GM15510 (cell line): ENCODE data around the gene ZBTB9.

Experiments
- POLR2A ChIP-seq: IDR thresholded peaks from 3 replicates; pipeline ENCODE4 v1.6.1; 2011; ENCODE audit warnings: borderline replicate concordance; ENCODE audit not compliant: insufficient read length; ENCODE audit errors: extremely low read depth

ZBTB9 gene

GRCh38 chr6:33415831-33416230 lies 38.5 kb upstream of the ZBTB9 start:
- TF ChIP-seq POLR2A, result no peak

GRCh38 chr6:33416386-33417127 lies 37.8 kb upstream of the ZBTB9 start:
- peak; percentile 49 for TF ChIP-seq POLR2A

- peak; percentile 11 for TF ChIP-seq POLR2A
These were observed 37.1 kb upstream of the ZBTB9 start for GRCh38 chr6:33417128-33417902.

GRCh38 chr6:33417903-33418689 lies 36.3 kb upstream of the ZBTB9 start, which contains the start of gene CUTA:
Gene CUTA, minus strand, starts transcription at chr6:33418107. Its CDS starts 107 bp downstream, at chr6:33418000.
- TF ChIP-seq POLR2A, result peak; percentile 62

- TF ChIP-seq POLR2A, result no peak
These were observed 35.6 kb upstream of the ZBTB9 start for GRCh38 chr6:33418690-33419291.

GRCh38 chr6:33419580-33420490 lies 34.5 kb upstream of the ZBTB9 start, which contains the start of gene SYNGAP1:
Gene SYNGAP1, plus strand, starts transcription at chr6:33420065. Its CDS starts 200 bp downstream, at chr6:33420265.
- no peak for TF ChIP-seq POLR2A

GRCh38 chr6:33420491-33421343 lies 33.7 kb upstream of the ZBTB9 start:
- no peak for TF ChIP-seq POLR2A

GRCh38 chr6:33421344-33421643 lies 33.1 kb upstream of the ZBTB9 start:
- TF ChIP-seq POLR2A, result no peak

GRCh38 chr6:33423777-33424176 lies 30.6 kb upstream of the ZBTB9 start:
- no peak for TF ChIP-seq POLR2A

GRCh38 chr6:33424855-33425667 lies 29.3 kb upstream of the ZBTB9 start:
- TF ChIP-seq POLR2A, result no peak

GRCh38 chr6:33425668-33426577 lies 28.5 kb upstream of the ZBTB9 start:
- peak; percentile 77 for TF ChIP-seq POLR2A
